Stimulated activated naive CD4-positive, alpha-beta T cell treated with Interleukin-2 at 50 U/mL for 16 hours (primary cell): Measurements from ENCODE around the gene SNX9.
A peak's percentile ranks its signal among the peaks of the same experiment; 100 is the strongest.

Experiments used
- DNase-seq: peaks from one replicate; lab custom pipeline; 2025; lab: John Stamatoyannopoulos, UW

Gene SNX9

DNA sequence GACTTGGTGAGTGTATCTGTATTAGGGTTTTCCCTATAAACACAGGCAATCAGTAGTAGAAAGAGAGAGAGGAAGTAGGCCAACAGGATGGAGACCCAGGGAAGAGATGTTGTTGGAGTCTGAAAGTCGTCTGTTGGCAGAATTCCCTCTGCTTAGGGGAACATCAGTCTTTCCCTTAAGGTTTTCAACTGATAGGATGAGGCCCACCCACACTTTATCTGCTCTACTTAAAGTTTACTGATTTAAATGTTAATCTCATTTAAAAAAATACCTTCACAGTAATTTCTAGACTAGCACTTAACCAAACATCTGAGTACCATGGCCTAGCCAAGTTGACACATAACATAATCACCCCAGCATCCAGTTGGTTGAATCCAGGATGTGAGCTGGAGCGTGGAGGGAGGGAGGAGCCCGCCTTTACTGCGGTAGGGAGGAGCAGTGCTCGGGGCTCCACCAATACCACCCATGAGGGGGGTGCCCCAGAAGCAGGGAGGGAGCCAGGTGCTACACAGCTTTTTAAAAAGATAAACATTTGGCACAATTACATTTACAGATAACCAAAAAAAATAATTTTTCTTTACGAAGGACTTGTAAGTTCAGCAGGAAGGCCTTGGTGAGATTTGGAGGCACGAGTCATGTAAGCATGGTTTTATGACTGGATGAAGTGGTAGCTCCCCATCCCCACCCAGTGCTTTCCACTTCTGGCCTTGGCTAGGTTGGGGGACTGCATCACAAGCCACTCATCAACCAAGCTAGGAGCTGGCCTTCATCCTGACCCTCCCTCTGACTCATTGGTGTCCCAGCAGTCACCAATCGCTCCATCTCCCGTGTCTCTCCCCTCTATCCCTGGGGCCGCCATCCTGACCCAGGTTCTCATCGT lies 18.4 kb upstream of the SNX9 start:
- DNase-seq: peak; percentile 14

DNA sequence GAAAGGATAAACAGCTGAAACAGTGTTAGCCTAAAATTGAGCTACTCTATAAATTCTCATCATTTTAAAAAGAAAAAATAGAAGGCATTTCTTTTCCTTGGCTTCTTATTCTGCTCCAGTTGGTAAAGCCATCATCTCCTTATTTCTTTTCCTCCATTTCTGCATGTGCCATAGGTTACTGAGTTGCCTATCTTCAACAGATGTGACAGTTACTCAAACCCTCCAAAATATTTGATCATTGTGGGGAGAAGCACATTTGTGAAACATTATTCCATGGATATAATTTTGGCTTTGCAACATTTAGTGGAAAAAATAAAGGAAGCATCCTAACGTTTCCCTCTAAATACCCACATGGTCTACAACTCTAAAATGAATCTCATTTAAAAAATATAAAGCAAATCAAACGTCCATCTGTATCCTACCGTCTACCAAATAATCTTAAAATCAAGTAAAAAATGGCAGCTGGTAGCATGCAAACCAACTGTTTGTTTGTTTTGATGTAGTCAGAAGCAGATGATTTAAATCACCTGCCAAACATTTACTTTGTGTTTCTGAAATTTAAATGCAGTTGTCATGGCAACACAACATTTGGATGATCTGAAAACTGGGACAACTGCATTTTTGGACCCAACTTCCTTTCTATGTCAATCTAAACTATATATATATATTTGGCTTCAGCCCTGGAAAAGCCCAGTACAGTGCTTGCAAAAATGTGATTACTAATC lies 16.8 kb upstream of the SNX9 start:
- no peak for DNase-seq

DNA sequence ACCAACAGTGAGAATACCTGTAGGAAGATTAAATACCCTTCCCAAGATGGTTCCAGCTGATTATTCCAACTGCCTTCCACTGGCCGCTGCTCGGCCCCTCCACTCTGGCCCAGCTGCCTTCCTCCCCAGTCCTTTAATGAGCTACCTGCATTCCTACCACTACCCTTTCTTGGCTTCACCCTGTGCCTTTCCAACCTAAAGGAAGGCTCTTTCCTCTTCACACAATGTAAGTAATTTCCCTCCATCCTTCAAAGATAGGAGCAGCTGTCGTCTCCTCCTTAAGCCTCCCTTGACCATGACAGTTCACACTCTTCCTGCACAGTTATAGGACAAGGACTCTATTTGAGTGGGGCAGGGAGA lies 16.2 kb upstream of the SNX9 start:
- DNase-seq: no peak

DNA sequence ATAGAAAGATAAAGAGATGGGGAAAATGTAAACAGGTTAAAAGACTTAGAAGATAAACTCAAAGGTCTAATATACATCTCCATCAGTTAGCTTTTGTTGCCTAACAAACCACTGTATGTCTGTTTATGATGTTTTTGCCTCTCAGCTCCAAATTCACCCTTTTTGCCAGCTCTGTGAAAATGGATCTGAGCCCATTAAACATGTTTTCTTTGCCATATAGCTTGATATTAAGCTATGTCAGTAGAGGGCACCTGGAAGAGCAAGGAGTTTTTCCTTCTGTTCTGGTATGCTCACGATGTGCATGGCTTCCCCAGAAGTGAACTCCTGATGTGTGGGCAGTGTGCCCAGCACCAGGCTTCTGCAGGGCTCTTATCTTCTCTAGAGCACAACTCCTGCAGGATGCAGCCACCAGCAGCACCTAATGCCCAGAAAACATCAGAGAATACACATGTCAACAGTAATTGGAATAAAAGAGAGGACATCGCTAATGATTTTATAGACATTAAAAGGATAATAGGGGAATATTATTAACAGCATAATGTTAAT lies 14.6 kb upstream of the SNX9 start:
- no peak for DNase-seq

DNA sequence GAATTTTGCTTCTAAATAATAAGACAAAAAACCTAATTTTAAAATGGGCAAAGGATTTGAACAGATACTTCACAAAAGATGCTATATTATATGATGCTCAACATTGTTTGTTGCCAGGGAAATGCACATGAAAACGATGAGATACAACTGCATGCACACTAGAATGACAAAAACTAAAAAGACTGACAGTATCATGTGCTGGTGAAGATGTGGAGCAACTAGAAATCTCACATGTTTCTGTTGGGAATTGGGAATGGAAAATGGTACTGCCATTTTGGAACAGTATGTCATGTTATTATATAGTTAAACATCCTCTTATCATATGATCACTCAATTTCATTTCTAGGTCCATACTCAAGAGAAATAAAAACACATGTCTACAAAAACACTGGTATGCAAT lies 13.4 kb upstream of the SNX9 start:
- no peak for DNase-seq

DNA sequence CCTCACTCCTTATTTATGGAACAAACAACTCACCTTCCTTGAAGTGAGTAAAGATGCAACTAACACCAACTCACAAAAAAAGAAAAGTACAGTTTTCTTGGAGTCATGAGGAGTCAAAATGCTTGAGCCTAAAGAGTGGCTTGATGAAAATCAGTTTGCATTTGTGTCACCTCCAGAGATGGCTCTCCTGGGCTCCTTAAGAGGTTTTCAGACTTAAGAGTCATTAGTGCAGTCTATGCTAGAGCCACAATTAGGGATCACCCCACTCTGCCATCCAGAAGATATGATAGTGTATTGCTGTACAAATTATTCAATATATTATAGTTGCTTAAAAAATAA lies 11.9 kb upstream of the SNX9 start:
- no peak for DNase-seq

DNA sequence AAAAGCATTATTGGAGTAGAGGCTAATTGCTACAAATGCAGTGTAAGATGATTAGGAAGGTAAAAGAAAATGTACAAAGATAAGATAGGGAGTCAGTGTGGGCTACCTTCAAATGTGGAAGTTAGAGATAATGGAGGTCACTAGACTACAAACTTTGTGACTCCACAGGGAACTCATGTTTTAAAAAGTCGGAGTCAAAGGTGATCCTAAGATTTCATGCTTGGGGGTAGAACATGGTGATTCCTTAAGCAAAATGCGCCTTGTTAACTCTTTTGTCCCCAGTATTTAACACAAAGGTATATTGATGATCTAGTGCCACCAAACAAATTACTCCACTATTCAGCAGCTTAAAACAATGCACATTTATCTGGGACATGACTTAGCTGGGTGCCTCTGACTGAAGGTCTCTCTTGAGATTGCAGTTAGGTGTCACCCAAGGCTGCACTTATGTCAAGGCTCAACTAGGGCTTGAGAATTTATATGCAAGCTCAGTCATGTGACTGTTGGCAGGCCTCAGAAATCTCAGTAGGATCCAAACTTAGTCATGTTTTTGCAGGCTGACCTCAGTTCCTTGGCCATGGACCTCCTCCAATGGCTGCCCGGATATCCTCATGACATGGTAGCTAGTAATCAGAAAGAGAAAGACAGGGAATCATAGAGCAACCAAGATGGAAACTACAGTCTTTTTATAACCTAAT lies 11.4 kb upstream of the SNX9 start:
- no peak for DNase-seq

DNA sequence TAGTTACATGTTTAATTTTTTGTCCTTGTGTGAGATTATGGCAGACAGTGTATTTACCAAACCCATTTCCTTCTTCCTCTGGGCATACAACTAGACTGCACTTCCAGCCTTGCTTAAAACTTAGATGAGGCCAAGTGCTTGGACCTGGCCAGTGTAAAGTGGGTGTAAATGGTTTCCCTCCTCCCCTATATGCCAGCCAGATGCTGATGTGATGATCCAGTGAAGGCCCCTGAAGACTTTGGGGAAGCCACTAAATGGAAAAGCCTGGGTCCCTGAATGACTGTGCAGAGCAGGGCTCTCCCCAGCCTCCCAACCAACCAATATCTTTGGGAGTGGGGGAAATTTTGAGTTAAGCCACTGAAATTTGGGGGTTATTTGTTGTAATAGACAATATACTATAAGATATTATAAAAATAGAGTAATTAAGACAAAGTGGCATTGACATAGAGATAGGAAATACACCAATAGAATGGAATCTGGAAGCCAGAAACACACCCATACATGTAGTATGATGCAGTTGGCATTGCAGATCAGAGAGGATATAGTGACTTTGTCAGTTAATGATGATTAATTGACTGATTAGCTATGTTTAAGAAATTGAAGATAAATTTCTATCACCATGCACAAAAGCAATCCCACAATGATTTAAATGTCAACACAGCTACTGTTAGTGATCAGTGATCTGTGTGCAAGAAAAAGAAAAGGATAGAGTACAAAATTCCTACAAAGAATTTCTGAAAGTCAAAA lies 10.4 kb upstream of the SNX9 start:
- DNase-seq: no peak

DNA sequence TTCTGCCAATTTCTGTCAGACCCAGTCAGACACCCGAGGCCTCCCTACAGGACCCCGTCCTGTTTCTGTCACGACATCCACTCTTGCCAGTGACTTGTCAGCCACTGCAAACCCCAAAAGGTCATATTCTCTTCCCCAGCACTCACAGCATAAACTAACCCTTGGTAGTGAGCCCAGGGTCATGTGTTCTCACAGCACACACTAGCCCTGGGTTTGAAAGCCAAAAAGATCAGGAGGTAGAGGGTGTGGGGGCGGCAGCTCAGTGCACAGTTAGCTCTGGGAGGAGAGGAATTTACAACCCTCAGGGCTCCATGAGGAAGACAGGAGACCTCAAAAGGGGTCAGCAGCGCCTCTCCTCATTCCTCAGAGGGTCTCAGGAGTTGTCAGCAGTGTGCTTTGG lies 9.9 kb upstream of the SNX9 start:
- no peak for DNase-seq

DNA sequence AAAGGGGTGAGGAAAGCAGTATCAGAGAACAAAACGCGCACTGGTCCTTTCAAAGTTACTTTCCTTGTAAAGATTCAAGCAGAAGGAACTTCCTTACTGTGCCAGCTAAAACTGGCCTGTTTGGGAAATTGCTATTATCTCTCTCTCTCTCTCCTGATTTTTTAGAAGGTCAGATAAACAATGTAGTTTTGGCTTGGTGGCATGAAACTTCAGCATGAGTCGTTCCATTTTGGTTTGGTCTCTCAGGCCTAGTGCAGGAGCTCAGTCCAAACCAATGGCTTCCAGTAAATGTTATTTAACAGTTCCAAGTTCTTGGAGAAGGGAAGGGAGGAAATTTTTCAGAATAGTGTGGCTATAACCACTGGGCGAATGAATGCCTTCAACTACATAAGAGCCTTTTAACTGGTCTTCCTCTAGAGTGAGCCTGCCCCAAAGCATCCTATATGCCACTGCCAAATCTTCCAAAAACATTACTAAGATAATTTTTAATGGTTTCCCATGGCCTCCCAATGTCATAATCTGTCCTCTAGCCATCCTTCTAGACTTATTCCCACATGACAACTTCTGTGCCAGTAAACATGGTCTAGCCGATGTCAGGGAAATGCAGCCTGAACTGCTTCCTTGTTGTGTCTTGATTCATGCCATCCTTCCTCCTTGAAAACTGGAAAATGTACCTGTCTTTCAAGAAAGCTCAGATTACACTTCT lies 9.1 kb upstream of the SNX9 start:
- DNase-seq: no peak

DNA sequence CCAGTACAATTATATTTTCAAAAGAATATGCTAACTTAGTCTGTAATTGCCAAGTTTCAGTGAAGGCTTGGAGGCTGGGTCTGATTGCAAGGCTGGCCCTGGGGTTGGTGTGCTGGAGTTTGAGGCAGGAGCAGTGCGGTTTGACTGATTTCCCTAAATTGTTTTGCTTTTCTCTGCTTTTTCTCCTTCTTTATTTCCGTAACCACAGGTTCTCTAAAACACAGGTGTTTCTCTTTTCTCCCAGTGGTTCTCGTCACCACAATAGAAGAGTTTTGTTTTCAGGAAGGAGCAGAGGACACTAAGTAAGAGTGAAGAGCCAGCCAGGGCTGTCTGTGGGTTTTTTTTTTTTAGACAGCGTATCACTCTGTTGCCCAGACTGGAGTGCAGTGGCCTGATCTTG lies 8.2 kb upstream of the SNX9 start:
- DNase-seq: no peak

DNA sequence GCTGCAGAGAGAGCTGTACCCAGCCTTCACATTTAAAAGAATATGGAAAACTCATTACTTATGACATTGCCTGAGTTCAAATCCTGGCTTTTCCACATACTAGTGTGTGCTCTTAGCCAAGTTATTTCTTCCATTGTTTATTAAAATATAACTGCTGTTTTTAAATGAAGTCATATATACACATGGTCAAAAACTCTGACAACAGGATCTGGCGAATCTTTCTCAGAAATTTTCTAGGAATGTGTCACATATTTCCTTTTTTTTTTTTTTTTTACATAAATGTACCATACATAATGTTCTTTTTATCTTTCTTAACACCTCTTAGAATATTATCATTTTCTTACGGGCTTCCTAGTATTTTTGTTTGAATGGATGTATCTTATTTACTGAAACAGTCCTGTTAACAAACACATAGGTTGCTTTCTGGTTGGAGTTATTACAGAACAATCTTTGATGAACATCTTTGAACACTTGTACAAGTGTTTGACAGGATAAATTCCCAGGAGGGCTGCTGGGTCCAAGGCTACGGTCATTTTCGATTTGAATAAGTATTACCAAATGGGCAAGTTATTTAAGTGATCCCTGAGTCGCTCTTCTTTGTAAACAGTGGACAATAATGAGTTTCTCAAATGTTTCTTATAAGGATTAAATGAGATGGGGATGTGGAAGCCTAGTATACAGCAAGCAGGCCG lies 1.6 kb upstream of the SNX9 start:
- DNase-seq: no peak

DNA sequence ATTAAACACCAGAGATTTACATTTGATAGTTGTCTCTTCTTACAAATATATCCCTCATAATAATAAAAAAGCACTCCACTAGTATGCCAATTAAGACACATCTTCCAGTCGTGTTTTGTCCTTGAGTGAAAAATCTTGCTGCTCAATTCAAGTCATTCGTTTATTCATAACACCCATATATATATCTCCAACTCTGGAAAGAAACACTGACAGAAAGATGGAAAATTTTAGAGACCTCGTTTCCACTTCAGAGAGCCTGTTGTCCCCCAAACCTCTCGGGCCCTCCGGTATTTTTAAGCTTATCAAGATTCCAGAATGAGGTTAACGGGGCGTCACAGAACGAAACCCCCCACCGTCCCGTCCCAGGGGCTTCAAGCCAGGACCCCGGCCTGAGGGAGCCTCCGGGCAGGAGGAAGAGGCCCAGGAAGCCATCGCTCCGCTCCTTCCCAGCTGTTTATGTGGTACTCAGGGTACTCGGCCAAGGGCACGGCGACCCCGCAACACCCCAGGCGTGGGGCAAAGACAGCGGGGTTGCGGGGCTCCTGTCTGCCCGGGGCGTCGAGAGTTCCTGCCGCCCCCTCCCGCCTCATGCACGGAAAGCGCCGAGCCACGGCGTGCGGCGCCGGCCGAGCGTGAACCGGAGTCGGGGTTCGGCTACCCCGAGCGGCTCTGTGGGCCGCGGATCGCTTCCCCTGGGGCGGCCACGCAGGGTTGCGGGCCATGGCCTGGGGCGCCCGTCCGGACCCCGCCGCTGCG lies 623 bp upstream of the SNX9 start:
- DNase-seq: no peak

DNA sequence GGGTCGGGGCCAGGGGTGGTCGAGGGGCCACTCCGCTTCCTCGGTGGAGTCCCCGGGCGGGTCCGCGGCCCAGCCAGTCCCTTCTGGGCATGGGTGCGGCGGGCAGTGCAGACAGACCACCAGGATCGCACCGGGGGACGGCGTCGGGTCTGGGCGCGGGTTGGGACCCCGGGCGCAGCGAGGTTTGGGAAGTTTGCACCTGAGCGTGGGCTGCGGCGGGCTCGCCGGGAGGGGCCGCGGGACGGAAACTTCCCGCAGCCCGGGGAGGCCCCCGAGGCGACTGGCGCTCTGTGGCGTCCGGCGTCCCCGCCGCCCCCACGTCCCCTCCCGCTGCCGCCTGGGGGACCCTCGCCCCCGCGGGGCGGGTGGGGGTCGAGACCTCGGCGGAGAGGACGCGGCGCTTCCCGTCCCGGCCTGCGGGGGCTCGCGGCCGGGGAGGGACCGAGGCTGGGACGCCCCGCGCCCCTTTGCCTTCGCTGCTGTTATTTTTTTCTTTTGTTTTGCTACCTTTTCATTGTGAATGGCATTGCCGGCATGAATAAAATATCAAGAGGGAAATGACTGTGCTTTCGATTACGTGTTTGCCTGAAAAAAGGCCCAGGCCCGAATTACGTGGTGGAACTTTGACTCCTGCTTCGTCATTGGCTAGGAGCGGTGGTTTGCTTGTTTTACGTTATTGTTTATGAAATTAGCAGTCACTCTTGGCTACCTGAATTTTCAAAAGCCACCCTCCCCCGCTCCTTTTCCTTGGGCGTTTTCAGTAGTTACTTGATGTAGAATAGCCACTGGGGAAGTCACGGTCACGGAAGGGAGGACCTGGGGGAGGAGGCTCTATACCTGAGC lies 703 bp downstream of the SNX9 start:
- peak; percentile 83 for DNase-seq

DNA sequence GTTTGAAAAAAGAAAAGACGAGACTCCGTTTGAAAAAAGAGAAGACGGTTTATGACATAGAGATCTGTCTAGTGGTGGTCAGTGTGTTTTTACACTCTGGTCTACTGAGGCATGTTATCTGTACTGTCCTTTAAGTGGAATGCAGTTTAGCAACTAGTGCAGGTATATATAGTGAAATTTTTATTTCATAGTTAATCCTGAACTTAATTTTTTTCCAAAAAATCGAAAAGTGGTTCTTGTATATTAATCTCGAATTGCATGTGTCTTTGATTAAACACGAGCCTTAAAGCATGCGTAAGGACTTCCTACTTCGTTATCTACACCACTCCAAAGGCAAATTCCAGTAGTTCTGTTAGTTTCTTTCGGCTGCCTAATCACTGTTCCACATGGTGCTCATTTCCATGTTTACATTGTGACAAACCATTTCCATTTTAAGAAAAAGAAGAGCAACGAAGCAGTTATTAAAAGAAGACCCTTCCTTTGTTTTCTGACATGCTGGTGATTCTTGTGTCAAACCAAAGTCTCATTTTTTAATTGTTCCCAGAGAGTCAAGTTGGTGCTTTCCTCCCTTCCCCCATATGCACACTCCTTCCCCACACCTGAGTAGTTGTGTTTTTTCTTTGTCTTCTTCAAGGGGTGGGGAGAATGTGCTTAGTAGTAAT lies 2.3 kb downstream of the SNX9 start:
- DNase-seq: no peak

DNA sequence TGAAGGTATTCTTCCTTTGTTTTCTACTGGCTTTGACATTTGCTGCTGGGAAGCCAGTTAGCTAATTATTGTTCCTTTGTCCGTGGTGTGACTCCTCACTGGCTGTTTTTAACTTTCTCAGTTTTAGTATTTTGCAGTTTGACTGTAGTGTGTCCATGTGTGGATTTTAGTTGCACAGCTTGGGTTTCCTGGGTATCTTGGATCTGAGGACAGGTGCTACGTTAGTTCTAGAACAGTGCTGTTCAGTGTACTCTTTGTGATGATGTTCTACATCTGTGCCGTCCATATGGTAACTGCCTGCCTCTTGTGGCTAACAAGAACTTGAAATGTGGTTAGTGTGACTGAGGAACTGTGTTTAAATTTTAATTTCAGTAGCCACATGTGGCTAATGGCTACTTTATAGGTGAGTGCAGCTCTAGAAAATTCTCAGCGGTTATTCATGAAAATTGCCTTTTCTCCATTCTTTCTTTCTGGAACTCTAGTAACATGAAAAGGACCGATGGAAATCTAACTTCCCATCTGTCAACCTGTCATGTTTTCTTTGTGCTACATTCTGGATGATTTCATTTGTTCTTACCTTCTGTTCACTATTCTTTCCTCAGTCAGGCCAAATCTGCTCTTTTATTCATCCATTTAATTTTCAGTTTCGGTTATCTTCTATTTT lies 7.4 kb downstream of the SNX9 start:
- DNase-seq: no peak

DNA sequence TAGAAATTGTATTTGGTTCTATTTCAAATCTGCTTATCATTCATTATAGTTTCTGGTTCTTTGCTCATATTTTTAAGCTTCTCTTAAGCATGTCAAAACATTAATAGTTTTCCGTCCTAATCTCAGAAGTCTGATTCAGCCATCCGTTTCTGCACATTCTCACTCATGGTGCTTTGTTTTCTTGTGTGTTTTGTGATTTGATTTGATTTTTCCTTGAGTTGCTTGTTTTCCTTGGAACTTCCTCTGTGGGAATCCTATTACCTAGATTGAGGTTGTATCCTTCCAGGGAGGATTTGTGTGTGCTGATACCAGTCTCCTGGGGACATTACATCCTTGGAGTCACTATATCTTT lies 7.9 kb downstream of the SNX9 start:
- DNase-seq: no peak
